Endothelial cell of umbilical vein (primary cell): ENCODE data around the gene MCL1. TPM values are rescaled to one million over a fixed set of nuclear protein-coding genes. Genes with fewer than 3 reads are reported as not detected.
"Not testable (repeated sequence)": the region's sequence is repeated elsewhere in the genome, so short reads cannot be mapped to it uniquely, and the experiment has no call there.

ENCODE experiments used
- BruUV-seq: library from RNA; stranded (reverse); fragments of 400-500 nt; replicated peaks from 2 replicates; lab custom pipeline; 2021; lab: Mats Ljungman, UMichigan
- CTCF ChIA-PET: fragments of 300-600, 350-600 bp; sonication (Branson Sonifier 250); formaldehyde crosslinking; loops from one replicate; lab custom pipeline; 2021; ENCODE audit warnings: antibody characterized with exemption, inconsistent platforms; lab: Charles Lee
- POLR2A ChIA-PET: fragments of 300-600, 350-600 bp; sonication (Branson Sonifier 250); formaldehyde crosslinking; loops from one replicate; lab custom pipeline; 2021; ENCODE audit warnings: antibody characterized with exemption, inconsistent platforms; lab: Charles Lee
- DNase-seq: peaks from one replicate; pipeline ENCODE4 v3.0.0-alpha.2; 2011; ENCODE audit warnings: low read depth, low spot score
- FAIRE-seq: peaks from 2 replicates; lab custom pipeline; 2011; peaks lifted over from hg19 to GRCh38; lab: Jason Lieb, UNC
- H2AFZ ChIP-seq: 2 replicates; pipeline ENCODE4 v1.6.0; 2012; ENCODE audit warnings: low read depth, low read length, control low read depth, inconsistent platforms
- H3K27ac ChIP-seq: 2 replicates; pipeline ENCODE4 v1.5.1; 2011; ENCODE audit warnings: low read depth, mild to moderate bottlenecking, control low read depth, low read length, moderate library complexity; ENCODE audit not compliant: insufficient read depth
- H3K27me3 ChIP-seq, 2 experiments: 2 replicates each; pipeline versions ENCODE4 v1.6.0 to v1.6.1; 2011; ENCODE audit warnings: low read length in 2 of 2, mixed read lengths in 1 of 2; ENCODE audit not compliant: control insufficient read depth in 2 of 2, insufficient read depth in 2 of 2
- H3K36me3 ChIP-seq, 2 experiments: 2 replicates in 1 of 2; 3 replicates in 1 of 2; pipeline ENCODE4 v1.5.1; 2011; ENCODE audit warnings: low read length in 2 of 2, mild to moderate bottlenecking in 1 of 2, moderate library complexity in 1 of 2; ENCODE audit not compliant: control insufficient read depth in 2 of 2, insufficient read depth in 2 of 2; ENCODE audit errors: extremely low read depth in 1 of 2
- H3K4me1 ChIP-seq: 3 replicates; pipeline ENCODE4 v1.5.1; 2011; ENCODE audit warnings: mild to moderate bottlenecking, low read length; ENCODE audit not compliant: control insufficient read depth, insufficient read depth; ENCODE audit errors: extremely low read depth
- H3K4me2 ChIP-seq: 2 replicates; pipeline ENCODE4 v1.6.1; 2011; ENCODE audit warnings: low read length, control low read depth, mixed read lengths; ENCODE audit not compliant: insufficient read depth
- H3K4me3 ChIP-seq, 3 experiments: fragments of 200-600 bp in 1 of 3; sonication (generic), shearing (Covaris generic) in 1 of 3; replicated peaks in 1 of 3; 2 replicates each; pipeline ENCODE4 v1.5.1; 2011 to 2016; ENCODE audit warnings: control low read depth in 3 of 3, low read length in 3 of 3, mild to moderate bottlenecking in 2 of 3, inconsistent platforms in 1 of 3, low read depth in 1 of 3, moderate library complexity in 1 of 3; ENCODE audit not compliant: insufficient read depth in 1 of 3
- H3K79me2 ChIP-seq: 2 replicates; pipeline ENCODE4 v1.6.0; 2012; ENCODE audit warnings: low read length, inconsistent platforms; ENCODE audit not compliant: control insufficient read depth, insufficient read depth
- H3K9ac ChIP-seq: replicated peaks from 2 replicates; pipeline ENCODE3; 2011; ENCODE audit warnings: low read length, control low read depth; ENCODE audit not compliant: insufficient read depth; ENCODE audit errors: extremely low read depth
- H3K9me1 ChIP-seq: replicated peaks from 3 replicates; pipeline ENCODE4 v1.6.0; 2011; ENCODE audit warnings: mild to moderate bottlenecking, low read length; ENCODE audit not compliant: control insufficient read depth, insufficient read depth; ENCODE audit errors: extremely low read depth
- H3K9me3 ChIP-seq: replicated peaks from 2 replicates; pipeline ENCODE4 v1.5.1; 2012; ENCODE audit warnings: low read length, inconsistent platforms; ENCODE audit not compliant: control insufficient read depth, insufficient read depth
- H4K20me1 ChIP-seq: replicated peaks from 2 replicates; pipeline ENCODE3; 2011; ENCODE audit warnings: mild to moderate bottlenecking, low read length; ENCODE audit not compliant: control insufficient read depth, insufficient read depth; ENCODE audit errors: extremely low read depth
- EZH2 ChIP-seq: IDR thresholded peaks from 2 replicates; pipeline ENCODE4 v1.6.1; 2012; ENCODE audit warnings: borderline replicate concordance, low read depth, mild to moderate bottlenecking, moderate library complexity, low read length, inconsistent platforms; ENCODE audit not compliant: severe bottlenecking
- FOS ChIP-seq: IDR thresholded peaks from 2 replicates; pipeline ENCODE4 v1.6.1; 2011; ENCODE audit warnings: mild to moderate bottlenecking, low read length, moderate library complexity, borderline replicate concordance; ENCODE audit not compliant: insufficient read depth
- GATA2 ChIP-seq: IDR thresholded peaks from 2 replicates; pipeline ENCODE4 v1.7.0; 2011; ENCODE audit warnings: low read depth, mild to moderate bottlenecking, moderate library complexity, mixed read lengths, low read length; ENCODE audit not compliant: insufficient read length, insufficient read depth
- JUN ChIP-seq: IDR thresholded peaks from 2 replicates; pipeline ENCODE4 v1.6.1; 2011; ENCODE audit warnings: borderline replicate concordance, low read depth; ENCODE audit not compliant: insufficient read length, insufficient read depth
- MYC ChIP-seq: IDR thresholded peaks from one replicate; pipeline ENCODE4 v1.6.1; 2011; ENCODE audit warnings: mild to moderate bottlenecking, low read depth, low read length
- POLR2A ChIP-seq: IDR thresholded peaks from 2 replicates; pipeline ENCODE4 v1.6.1; 2012; ENCODE audit warnings: low read depth, mild to moderate bottlenecking, control low read depth, low read length
- POLR2AphosphoS5 ChIP-seq: IDR thresholded peaks from 2 replicates; pipeline ENCODE4 v1.6.1; 2012; ENCODE audit warnings: low read depth, mild to moderate bottlenecking, control low read depth, low read length, moderate library complexity; ENCODE audit not compliant: insufficient read depth
- dilution Hi-C: fragments of 300-500 bp; cut with MboI; formaldehyde crosslinking; loops from one replicate; pipeline ENCODE4 v1.15.0; 2019; ENCODE audit warnings: low sequenced_read_pairs; ENCODE audit not compliant: extremely low pct_ligation_motif_present
- intact Hi-C: fragments of 100-400 bp; cut with micrococcal nuclease; formaldehyde crosslinking; loops from one replicate; pipeline ENCODE4 v1.10.0; 2022
- polyA plus RNA-seq, 4 experiments: library from polyadenylated mRNA; depleted of rRNA in 3 of 4; stranded (reverse) in 3 of 4; unstranded in 1 of 4; fragments of >200 nt; gene quantifications; 2 replicates each; pipeline versions ENCODE4 v1.2.1 to v1.2.3, GENCODE V29; 2011 to 2012; ENCODE audit warnings: missing spikeins in 1 of 4
- total RNA-seq: library from RNA; stranded (reverse); gene quantifications from 2 replicates; pipeline ENCODE4 v1.2.3, GENCODE V29; 2021
- TF ChIP-seq, protein P1 (sequence below): IDR thresholded peaks from 2 replicates; pipeline ENCODE4 v1.6.1; 2011; ENCODE audit not compliant: insufficient read depth, insufficient read length
- TF ChIP-seq, protein P2 (sequence below), 2 donors: IDR thresholded peaks; 1 replicate in 1 of 2; 2 replicates in 1 of 2; pipeline ENCODE4 v1.5.1; 2011; ENCODE audit warnings: low read length in 2 of 2, mild to moderate bottlenecking in 2 of 2, moderate library complexity in 2 of 2, control low read depth in 1 of 2, inconsistent platforms in 1 of 2, low read depth in 1 of 2; ENCODE audit not compliant: insufficient read depth in 1 of 2; ENCODE audit errors: extremely low read depth in 1 of 2

MCL1 gene
- total and polyA plus RNA-seq, 2 donors (not counting 3 experiments of a cell fraction or from before 2014, with no cell fraction given): 87.3 to 186 TPM

DNA sequence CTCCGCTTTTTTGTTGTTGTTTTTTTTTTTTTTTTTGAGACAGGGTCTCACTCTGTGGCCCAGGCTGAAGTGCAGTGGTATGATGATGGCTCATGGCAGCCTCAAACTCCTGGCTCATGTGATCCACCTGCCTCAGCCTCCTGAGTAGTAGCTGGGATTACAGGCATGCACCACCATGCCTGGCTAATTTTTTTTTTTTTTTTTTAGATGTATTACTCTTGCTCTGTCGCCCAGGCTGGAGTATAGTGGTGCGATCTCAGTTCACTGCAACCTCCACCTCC, 26.0 kb upstream of the MCL1 start:
- H3K79me2 ChIP-seq, H2AFZ ChIP-seq, DNase-seq, H3K36me3 ChIP-seq, H3K9me1 ChIP-seq, H4K20me1 ChIP-seq, dilution Hi-C loops, H3K4me2 ChIP-seq, H3K4me3 ChIP-seq, H3K27me3 ChIP-seq, intact Hi-C loops, BruUV-seq, FAIRE-seq, H3K9me3 ChIP-seq: not testable (repeated sequence)
- ChIA-PET POLR2A (interaction anchor here (1.9 kb wide), 1 partner anchor 26 kb away, joined by 13 read pairs; the partner anchor contains the start of gene MCL1), CTCF (interaction anchor here (1.3 to 2.8 kb wide), 3 partner anchors 16 to 45 kb away, joined by 8 to 20 read pairs (median 13); partner anchors contain the start of gene MCL1)
- Histone ChIP-seq H3K4me1 (peaks cover 17% of the 10 kb centered on the region), H3K9ac (peak overlapping the region; percentile 43), H3K27ac (peak overlapping the region; percentile 100)

GRCh38 chr1:150604226-150604588, 24.8 kb upstream of the MCL1 start:
- Histone ChIP-seq H3K9ac (peak overlapping the region; percentile 85), H3K4me2 (peak overlapping the region; percentile 43), H3K4me1 (peaks cover 17% of the 10 kb centered on the region), H3K27me3 (no peaks in the 10 kb centered on the region), H3K36me3 (no peaks in the 10 kb centered on the region), H4K20me1 (no peaks in the 10 kb centered on the region), H3K4me3 (no peak overlapping the region), H3K9me1 (no peaks in the 10 kb centered on the region), H3K9me3 (no peaks in the 10 kb centered on the region), H2AFZ (no peak overlapping the region), H3K27ac (peak overlapping the region; percentile 100), H3K79me2 (no peaks in the 10 kb centered on the region)
- POLR2A ChIA-PET: interaction anchor here (1.9 kb wide), 1 partner anchor 25 kb away, joined by 13 read pairs; the partner anchor contains the start of gene MCL1
- intact Hi-C loops (loop anchor here (1.0 kb wide), 2 partner anchors 9 to 25 kb away; partner anchors contain the start of gene MCL1), dilution Hi-C loops (no loop called here)
- CTCF ChIA-PET: interaction anchor here (1.3 to 2.8 kb wide), 3 partner anchors 17 to 44 kb away, joined by 8 to 20 read pairs (median 13); partner anchors contain the start of gene MCL1
- FAIRE-seq: no peak
- DNase-seq: no peak
- TSS peak; percentile 98 for BruUV-seq
- TF ChIP-seq JUN (no peak), GATA2 (no peak), POLR2AphosphoS5 (no peak), FOS (no peak), MYC (no peak), POLR2A (no peak), EZH2 (no peak)
- TF ChIP-seq, protein P1, sequence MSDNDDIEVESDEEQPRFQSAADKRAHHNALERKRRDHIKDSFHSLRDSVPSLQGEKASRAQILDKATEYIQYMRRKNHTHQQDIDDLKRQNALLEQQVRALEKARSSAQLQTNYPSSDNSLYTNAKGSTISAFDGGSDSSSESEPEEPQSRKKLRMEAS: no peak
- TF ChIP-seq, protein P2, sequence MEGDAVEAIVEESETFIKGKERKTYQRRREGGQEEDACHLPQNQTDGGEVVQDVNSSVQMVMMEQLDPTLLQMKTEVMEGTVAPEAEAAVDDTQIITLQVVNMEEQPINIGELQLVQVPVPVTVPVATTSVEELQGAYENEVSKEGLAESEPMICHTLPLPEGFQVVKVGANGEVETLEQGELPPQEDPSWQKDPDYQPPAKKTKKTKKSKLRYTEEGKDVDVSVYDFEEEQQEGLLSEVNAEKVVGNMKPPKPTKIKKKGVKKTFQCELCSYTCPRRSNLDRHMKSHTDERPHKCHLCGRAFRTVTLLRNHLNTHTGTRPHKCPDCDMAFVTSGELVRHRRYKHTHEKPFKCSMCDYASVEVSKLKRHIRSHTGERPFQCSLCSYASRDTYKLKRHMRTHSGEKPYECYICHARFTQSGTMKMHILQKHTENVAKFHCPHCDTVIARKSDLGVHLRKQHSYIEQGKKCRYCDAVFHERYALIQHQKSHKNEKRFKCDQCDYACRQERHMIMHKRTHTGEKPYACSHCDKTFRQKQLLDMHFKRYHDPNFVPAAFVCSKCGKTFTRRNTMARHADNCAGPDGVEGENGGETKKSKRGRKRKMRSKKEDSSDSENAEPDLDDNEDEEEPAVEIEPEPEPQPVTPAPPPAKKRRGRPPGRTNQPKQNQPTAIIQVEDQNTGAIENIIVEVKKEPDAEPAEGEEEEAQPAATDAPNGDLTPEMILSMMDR (IDR thresholded peaks at IDR 0.05; ENCODE audit: extremely low read depth in 1 of 2, insufficient read depth in 1 of 2, low read depth in 1 of 2, low read length in 2 of 2): no peak
